Measurements from ENCODE around the gene SCO2.

The SCO2 gene

GRCh38 chr22:50474710-50475651 is 50.4 kb downstream of the SCO2 start, which contains the start of gene SBF1:
TSS of gene SBF1 (minus strand) at chr22:50475035. CDS start at chr22:50474840, 195 bp downstream.
- peak; percentile 95 for DNase-seq

DNA sequence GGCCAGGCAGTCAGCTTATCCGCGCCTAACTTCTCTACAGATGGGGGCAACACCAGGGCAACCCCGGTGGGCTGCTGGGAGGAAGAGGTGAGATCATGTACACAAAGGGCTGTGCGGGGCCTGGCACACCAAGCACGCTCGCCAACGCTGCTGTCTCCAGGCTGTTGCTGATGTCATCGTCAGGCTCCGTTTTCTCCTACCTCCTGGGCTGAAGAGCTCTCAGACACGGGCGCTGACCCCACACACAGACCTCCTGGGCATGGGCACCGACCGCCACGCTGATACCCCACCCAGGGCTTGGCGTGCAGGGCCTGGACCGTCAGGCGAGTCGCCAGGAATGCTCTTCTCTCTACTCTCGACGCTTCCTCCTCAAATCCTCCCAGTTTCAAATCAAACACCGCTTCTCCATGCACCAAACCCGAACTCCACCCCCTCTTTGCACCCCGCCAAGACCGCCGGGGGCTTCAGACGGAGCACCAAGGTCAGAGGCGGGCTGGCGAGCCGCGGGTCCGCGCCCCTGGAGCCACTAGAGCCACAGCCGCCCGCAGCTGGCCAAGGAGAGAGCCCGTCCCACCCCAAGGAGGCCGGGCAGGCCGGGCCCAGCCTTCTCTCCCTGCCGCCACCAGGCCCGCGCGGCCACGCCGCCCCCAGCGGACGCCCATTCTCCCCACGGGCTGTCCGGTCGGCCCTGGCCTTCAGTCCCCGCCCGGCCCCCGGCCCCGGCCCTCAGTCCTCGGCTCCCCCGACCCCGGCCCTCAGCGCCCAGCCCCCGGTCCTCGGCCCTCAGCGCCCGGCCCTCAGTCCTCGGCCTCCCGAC is 51.3 kb downstream of the SCO2 start:
- DNase-seq, result peak; percentile 59

Data from suppressor macrophage treated with lipopolysaccharide for 4 hours (primary cell).